Measurements from ENCODE around the gene ANO10.

Gene ANO10

DNA sequence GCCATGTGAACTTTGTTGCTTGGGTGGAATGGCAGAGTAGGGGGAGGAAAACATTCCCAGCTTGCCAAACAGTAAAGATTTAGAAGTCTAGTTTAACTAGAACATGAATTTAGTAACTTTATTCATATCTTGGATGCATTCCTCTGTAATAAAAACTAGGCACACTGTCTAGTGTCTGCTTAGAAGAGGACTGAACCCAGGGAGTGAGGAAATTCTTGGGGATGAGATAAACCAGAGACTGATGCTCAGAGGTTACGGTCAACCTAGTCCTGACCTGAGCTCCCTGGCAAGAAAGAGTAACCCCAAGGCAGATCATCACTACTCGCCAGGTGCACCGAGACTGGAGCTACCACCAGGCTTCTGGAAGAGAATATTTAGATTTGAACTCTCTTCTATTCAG lies 277.3 kb downstream of the ANO10 start:
- no peak for DNase-seq

DNA sequence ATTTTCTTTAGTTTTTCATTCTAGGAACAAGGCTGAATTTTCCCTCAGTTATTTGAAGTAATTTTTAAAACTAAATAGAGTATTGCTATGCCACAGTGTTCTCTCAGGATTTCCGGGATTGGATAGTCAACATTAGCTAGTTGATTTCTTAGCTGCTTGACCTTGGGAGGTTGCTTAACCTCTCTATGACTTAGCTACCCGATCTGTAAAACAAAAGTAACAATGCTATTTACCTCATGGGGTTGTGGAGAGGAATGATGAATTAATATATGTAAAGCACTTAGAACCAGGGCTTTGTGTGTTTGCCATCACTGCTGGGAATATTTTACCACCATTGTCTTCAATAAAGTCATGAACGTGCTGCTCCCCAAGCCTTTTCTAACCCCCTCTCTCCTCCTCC lies 278.0 kb downstream of the ANO10 start:
- DNase-seq: no peak

DNA sequence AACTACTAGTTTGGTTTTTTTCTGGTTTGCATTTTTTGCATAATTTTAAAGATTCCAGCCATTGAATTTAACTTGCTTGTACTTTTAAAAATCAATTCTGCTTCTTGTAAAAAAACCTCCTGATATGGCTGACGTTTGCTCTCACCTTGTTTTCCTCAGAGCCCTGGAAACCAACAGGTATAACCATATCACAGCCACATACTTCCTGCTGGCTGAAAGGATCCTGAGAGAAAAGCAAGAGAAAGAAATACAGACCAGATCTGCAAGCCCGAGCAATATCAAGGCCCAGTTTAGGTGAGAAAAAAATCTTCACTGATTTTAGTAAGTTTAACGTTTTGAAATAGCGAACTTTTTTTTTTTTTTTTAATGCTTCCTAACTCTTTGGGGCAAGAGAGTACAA lies 278.6 kb downstream of the ANO10 start:
- peak in 1 of 5 experiments; percentile 58 for DNase-seq

DNA sequence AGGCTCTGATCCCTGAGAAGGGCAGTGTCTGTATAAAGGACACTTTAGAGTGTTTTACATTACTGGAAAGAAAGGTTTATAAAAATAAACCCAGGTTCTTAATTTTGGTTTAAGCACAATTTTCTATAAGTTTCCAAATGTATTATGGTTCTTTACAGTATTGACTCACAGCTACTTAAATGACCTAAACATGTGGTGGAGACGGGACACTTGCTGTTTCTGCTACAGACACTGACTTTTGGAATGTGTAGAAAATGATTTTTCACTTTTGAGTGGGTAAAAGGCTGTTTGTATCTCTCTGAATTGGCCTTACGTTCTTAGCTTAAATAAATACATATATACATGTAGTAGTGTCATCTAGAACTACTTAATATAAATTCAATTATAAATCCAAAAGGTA lies 280.0 kb downstream of the ANO10 start:
- no peak for DNase-seq

DNA sequence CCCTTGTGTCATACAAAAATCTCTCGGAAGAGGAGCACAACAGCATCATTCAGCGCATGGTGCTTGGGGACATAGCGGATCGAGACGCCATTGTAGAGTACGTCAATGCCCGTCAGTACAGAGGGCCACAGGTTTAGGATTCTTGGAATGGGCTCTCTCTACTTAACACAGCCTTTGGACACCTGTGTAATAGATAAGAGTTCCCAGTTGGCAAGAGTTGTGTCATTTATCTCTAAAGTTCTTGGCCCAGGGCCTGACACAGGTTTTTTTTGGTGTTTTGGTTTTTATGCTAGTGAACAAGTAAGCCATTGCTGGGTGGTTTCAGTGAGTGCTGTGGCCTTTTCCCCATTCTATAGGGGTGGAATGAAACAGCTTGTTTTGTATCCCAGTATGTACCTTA lies 281.4 kb downstream of the ANO10 start:
- DNase-seq: no peak

DNA sequence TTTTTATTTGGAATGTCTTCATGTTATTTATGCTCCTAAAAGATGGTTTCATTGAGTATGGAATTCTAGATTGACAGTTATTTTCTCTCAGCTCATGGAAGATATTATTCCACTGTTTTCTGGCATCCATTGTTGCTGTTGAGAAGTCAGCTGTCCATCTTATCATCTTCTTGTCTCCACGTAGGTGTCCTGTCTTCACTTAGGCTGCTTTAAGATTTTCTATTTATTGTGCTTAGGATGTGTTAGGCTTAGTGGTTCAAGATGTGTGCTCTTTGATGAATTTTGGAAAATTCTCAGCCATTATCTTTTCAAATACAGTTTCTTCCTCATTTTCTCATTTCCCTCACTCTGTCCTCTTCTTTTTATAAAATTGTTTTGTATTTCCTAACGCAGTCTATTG lies 283.5 kb downstream of the ANO10 start:
- peak in 1 of 5 experiments; percentile 35 for DNase-seq

DNA sequence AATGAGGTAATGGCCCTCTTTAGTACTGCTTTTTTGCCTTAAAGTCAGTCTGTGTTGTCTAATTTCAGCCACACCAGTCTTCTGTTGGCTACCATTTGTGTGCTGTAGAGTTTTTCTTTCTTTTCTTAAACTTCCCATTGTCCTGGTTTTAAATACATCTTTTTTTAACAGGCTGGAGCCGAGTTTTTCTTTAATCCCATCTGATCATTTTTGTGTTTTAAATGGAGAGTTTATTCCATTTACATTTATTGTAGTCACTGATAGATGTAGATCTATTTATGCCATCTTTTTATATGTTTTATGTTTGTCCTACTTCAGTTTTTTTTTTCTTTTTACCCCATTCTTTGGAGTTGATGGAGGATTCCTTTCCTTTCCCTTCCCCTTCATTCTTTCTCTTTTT lies 286.0 kb downstream of the ANO10 start:
- no peak for DNase-seq

DNA sequence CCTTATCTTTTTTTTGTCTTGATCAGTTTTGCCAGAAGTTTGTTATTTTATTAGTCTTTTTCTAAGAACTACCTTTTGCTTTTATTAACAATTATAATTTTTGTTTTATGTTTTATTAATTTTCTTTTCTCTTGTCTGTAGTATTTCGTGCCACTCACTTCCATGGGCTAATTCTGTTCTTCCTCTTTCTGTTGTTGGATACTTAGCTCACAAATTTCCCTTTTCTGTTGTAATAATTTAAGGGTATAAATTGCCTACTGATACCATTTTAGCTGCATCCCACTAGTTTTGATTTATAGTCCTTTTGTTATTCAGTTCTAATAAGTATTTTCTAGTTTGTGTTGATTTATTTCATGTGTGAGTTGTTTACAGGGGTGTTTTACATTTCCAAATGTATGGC lies 286.8 kb downstream of the ANO10 start:
- DNase-seq: no peak

DNA sequence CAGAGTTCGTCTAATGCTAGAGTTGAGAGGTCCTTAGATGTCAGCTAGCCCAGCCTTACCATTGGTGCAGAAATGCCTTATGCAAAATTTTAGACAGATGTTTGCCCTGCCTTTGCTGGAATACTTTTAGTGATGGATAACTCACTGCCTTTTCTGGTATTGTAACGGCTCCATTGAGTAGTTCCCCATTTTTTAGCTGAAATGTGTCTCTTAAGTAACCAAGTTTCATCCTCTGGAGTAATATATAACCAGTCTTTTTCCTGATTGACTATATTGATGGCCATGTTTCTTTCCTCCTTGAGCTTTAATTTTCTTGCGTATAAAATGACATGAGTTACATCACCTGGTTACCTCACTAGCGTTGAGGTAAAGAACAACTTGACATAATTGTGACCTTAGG lies 290.4 kb downstream of the ANO10 start:
- no peak for DNase-seq

DNA sequence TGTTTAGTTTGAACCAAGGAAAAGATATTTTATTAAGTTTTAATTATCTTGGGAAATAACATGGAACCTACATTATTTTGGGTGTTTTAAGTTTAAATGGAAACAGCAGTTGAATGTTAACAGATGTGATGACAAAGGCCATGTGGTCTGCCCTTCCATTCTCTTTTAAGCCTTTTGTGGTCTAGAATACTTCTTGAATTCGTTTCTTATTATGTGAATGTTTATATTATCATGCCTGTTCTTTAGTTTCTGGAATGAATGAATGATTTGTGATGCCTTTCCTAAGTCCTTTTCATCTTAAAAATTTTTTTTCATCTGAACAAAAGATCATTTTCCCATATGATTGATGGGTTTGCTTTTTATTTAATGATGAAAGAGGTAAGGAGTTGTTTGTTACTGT lies 290.8 kb downstream of the ANO10 start:
- no peak for DNase-seq

DNA sequence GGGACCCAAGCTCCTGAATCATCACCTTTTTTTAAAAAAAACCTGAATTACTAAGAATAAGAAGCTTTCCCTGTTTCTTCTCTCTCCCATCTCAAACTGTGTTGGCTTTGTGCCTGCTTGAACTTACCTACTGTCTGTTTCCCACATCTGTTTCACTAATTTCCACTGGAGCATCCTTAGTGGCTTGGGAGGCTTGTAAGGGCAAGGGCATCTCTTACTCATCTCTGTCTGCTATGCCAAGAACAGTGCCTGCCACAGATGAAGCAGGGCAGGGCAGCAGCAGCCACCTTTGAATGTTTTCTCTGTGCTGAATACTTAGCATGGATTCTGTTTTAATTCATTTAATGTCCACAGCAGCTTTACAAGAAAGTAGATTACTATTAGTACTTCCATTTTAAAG lies 293.2 kb downstream of the ANO10 start:
- DNase-seq: no peak

DNA sequence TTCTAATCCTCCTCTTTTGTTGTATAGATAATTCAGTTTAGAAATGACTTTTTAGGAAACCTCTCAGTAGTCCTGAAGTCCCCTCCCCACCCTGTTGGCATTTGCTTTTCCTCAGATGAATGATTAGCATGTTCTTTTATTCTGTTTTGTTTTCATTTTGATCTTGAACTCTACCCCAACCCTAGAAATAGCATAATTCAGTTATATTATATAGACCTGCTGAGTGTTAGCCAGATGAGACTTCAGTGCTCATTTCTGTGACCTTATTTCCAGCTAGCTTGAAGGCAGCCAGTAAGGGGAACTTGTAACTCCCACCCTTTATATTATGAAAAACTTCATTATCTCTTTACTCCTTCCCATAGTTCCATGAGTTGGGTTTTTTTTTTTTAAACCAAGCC lies 294.2 kb downstream of the ANO10 start:
- DNase-seq: no peak

DNA sequence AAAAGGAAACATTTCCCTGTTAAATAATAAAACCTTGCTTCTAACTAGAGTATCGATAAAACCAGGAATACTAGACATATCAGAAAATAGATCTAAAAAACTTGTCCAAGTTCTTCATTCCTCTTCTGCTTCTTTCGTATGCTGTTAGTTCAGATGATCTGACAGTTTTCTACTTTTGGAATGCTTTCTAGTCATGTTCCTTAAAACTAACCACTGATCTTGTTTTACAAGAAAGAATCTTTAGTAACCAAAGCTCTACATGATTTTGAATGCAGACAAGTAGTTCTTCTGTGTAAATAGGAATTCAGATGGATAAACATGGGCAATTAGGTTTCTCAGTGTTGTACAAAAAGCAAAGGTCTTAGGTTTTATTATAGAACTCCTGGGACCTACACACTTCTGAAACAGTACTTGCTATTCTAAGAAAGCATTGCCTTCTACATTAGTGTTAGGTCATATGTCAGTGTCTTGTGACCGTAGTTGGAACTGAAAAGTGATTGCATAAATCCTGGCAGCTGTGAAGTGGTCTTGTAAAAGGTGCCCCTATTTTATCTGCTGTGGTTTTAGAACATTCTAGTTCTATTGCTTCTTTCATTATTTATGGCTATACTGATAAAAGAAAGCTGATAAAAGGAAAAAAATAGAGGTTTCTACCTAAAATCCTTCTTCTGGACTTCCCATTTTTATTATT lies 294.8 kb downstream of the ANO10 start:
- DNase-seq: no peak

DNA sequence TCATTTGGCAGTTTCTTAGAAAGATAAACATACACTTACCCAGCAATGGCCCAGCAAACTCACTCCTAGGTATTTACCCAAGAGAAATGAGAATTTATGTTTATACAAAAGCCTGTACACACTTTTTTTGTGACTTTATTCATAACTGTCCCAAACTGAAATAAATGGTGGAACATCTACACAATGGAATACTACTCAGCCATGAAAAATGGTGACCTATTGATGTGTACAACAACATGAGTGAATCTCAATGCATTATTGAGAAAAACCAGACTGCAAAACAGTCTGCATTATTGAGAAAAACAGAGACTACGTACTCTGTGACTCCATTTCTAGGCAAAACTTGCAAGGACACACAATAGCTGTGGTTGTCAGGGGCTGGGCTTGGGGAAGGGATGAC lies 298.3 kb downstream of the ANO10 start:
- DNase-seq: no peak

DNA sequence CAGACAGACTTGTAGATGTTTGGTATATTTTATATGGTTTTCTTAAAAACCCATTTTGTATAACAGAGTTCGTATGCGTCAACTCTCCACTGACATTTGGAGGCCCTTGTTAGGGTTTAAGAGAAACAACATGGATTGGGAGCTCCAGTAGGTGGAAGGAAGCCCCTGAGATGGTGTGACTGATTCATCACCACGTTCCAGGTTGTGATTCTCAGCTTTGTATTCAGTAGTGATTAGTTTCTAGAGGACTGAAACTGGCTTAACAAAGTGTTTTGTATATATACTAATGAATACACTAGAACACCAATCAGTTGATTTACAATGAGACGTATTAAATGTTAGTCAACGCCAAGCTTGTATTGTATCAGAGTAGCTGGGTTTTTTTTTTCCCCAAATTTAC lies 301.5 kb downstream of the ANO10 start:
- no peak for DNase-seq

DNA sequence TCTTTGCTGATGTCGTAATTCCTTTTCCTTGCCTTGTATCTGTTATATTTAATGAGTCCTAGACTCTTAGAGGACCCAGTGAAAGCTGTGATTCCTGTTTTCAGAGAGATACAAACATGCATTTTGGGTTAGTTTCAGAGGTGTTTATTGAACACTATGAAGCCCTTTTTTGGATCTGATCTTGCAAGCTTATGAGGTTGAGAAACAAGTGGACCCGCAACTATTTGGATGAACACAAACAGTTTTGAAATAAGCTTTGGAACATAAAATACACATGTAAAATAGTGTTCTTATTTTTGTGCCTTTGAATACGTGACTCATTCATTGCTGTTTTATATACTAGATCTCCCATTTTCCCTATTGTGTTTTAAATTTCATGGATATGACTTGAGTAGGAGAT lies 302.0 kb downstream of the ANO10 start:
- DNase-seq: no peak

DNA sequence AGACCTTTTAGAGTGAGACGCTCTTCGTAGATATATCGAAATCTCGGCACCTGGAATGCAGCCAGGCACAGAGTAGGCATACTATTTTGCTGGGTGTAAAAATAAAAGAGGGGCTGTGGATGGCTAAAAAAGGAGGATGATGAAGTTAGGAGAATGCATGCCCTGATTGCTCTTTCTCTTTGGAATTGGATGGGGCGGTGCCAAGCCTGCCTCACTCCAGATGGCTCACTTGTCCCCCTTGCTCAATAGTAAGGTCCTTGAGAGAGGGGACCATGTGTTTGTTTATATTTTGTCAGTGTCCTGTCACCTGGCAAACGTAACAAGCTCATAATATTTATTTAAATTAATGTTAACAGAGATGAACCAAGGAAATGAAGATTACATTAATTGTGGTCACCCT lies 302.4 kb downstream of the ANO10 start:
- no peak for DNase-seq

DNA sequence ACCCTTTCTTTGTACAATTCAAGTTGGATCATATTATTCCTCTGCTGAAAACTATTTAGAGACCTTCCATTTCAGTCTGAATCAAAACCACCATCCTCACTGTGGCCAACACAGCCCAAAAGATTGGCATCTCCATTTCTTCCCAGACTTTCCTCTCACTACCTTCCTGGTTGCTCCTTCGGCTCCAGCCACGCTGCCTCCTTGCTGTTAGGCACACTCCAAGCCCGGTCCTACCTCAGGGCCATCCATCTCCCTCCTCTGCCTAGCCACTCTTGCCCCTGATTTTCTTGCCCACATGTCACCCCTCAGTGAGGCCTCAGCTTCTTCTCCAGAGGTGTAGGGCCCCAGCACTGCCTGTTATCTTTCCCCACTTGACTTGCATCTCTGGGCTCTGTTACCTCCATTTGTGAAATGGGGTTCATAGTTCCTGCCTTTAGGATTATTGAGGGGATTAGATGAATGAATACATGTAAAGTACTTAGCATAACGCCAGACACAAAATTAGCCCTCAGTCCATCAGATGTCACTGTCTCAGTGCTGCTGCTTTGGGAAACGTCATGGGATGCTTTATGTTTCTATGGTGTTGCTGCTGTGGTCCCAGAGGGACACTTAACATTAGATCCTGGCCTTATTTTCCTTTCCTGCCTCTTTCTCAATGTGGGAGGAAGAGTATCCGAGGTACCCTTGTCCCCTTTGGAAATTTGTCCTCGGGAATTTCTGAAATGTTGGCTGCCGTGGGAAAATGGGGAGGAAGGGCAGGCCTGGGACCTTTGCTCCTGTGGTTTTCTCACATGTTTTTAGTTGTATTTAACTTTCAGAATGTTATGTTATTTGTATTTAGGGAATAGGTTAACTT lies 304.1 kb downstream of the ANO10 start:
- DNase-seq: no peak

DNA sequence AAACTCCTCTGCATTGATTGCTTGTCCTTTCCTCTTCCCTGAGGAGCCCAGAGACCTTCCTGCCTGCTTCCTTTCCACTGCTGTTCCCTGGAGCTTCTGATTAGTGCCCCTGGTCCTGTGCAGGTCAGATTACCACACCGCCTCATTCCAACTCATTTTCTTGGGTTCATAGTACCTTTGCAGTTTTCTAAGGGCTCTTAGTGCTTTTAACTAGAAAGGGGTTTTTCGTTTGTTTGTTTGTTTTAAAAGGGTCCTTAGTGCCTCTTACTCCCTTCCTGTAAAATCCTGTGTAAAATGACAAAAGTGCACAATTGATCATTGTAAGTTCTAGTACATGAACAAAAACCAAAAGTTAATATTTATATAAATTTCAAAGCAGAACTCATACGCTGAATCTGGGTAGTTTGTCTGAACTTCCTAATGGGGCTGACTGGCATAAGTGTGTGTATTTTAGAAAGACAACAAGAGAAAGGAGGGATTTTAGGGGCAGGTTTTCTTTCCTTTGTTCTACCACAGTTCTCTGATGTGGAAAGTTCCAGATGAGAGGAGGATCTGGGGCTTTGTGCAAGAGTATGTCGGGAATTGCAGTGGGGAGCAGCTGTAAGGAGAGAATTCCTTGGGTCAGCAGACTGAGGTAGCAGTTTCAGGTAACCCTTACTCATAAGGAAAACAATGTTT lies 304.9 kb downstream of the ANO10 start:
- no peak for DNase-seq

All from T-helper 2 cell (primary cell).